NCI-H2196 (cell line): ENCODE results near the gene YJEFN3.

Experiments used
- DNase-seq: peaks from one replicate; lab custom pipeline; 2025; ENCODE audit not compliant: unreplicated experiment; lab: John Stamatoyannopoulos, UW

YJEFN3 gene

GRCh38 chr19:19498255-19498991 is 30.3 kb upstream of the YJEFN3 start:
- DNase-seq: no peak

- DNase-seq: no peak
These were observed 29.3 kb upstream of the YJEFN3 start for GRCh38 chr19:19499272-19499995.

GRCh38 chr19:19500975-19501644 is 27.6 kb upstream of the YJEFN3 start:
- no peak for DNase-seq

GRCh38 chr19:19501798-19502197 is 26.9 kb upstream of the YJEFN3 start:
- DNase-seq: no peak

- no peak for DNase-seq
These were observed 26.4 kb upstream of the YJEFN3 start for GRCh38 chr19:19502281-19502680.

GRCh38 chr19:19502808-19503602 is 25.7 kb upstream of the YJEFN3 start:
- DNase-seq: no peak

- DNase-seq: no peak
These were observed 23.7 kb upstream of the YJEFN3 start for GRCh38 chr19:19504754-19505668.

- no peak for DNase-seq
These were observed 22.9 kb upstream of the YJEFN3 start for GRCh38 chr19:19505669-19506326.

GRCh38 chr19:19506592-19506991 is 22.1 kb upstream of the YJEFN3 start:
- no peak for DNase-seq

GRCh38 chr19:19507354-19507753 is 21.4 kb upstream of the YJEFN3 start:
- DNase-seq: no peak

GRCh38 chr19:19508217-19508616 is 20.5 kb upstream of the YJEFN3 start:
- DNase-seq: no peak

- no peak for DNase-seq
These were observed 18.3 kb upstream of the YJEFN3 start for GRCh38 chr19:19510432-19510831.

GRCh38 chr19:19513682-19514081 is 15.0 kb upstream of the YJEFN3 start:
- no peak for DNase-seq

- DNase-seq: no peak
These were observed 14.5 kb upstream of the YJEFN3 start for GRCh38 chr19:19514215-19514657.

GRCh38 chr19:19514881-19515641 is 13.7 kb upstream of the YJEFN3 start, which contains the start of gene TSSK6:
TSSK6 (minus strand) TSS chr19:19515548; CDS start chr19:19515427, 121 bp downstream.
- DNase-seq: no peak

- DNase-seq: peak; percentile 85
These were observed 12.8 kb upstream of the YJEFN3 start, which contains the start of gene NDUFA13 for GRCh38 chr19:19515642-19516519. NDUFA13 (plus strand) TSS chr19:19516225; CDS start chr19:19516239, 14 bp downstream.

- no peak for DNase-seq
These were observed 11.5 kb upstream of the YJEFN3 start for GRCh38 chr19:19517235-19517619.

- no peak for DNase-seq
These were observed 7.7 kb upstream of the YJEFN3 start for GRCh38 chr19:19520989-19521388.
